Left lung (tissue), 14 donors: ENCODE measurements around the gene GABPB1. TPM values are rescaled to one million over a fixed set of nuclear protein-coding genes. Genes with fewer than 3 reads are reported as not detected.
A peak's percentile ranks its signal among the peaks of the same experiment; 100 is the strongest.
"Not testable (repeated sequence)": the region's sequence is repeated elsewhere in the genome, so short reads cannot be mapped to it uniquely, and the experiment has no call there.

Experiments used
- ATAC-seq: fragments of 200-7000 bp; cut with Tn5 transposase; one replicate; pipeline ENCODE4 v1.9.1; 2020; ENCODE audit warnings: moderate library complexity
- DNase-seq, 4 donors: peaks; one replicate each; pipeline ENCODE4 v3.0.0-alpha.2; 2013 to 2020
- H3K27ac ChIP-seq, 2 donors: fragments of 200-600 bp; sonication (generic) in 1 of 2; one replicate each; pipeline versions ENCODE4 v1.5.0 to v1.8.0; 2020 to 2021
- H3K27me3 ChIP-seq, 2 donors: fragments of 200-600 bp; sonication (generic) in 1 of 2; one replicate each; pipeline versions ENCODE4 v1.5.0 to v1.8.0; 2020 to 2021
- H3K36me3 ChIP-seq, 2 donors: fragments of 200-600 bp; sonication (generic) in 1 of 2; one replicate each; pipeline versions ENCODE4 v1.5.0 to v1.8.0; 2020 to 2021
- H3K4me1 ChIP-seq, 2 donors: fragments of 200-600 bp; one replicate each; pipeline ENCODE4 v1.8.0; 2021
- H3K4me3 ChIP-seq, 2 donors: fragments of 200-600 bp; sonication (generic) in 1 of 2; one replicate each; pipeline versions ENCODE4 v1.5.0 to v1.8.0; 2020 to 2021; ENCODE audit warnings: mild to moderate bottlenecking in 1 of 2
- H3K9me3 ChIP-seq, 2 donors: fragments of 200-600 bp; sonication (generic) in 1 of 2; one replicate each; pipeline versions ENCODE4 v1.5.0 to v1.8.0; 2020 to 2021
- CTCF ChIP-seq, 2 donors: fragments of 200-600 bp; sonication (generic) in 1 of 2; IDR thresholded peaks; one replicate each; pipeline versions ENCODE4 v1.5.0 to v1.8.0; 2021; ENCODE audit warnings: antibody characterized with exemption in 2 of 2
- intact Hi-C, 2 donors: fragments of 100-400 bp; cut with DNase I; formaldehyde crosslinking; loops; one replicate each; pipeline versions ENCODE4 v1.11.2 to v1.14.2; 2022
- long read RNA-seq, 12 donors: library from polyadenylated mRNA in 2 of 12; unstranded in 2 of 12; transcript quantifications; one replicate each; pipeline ENCODE4 v2.0.0 and lab custom pipeline, GENCODE V29; 2019 to 2026
- polyA plus RNA-seq, 6 donors: library from polyadenylated mRNA; unstranded; fragments of 120-200 nt; gene quantifications; one replicate each; pipeline ENCODE4 v1.2.1, GENCODE V29; 2013; ENCODE audit not compliant: insufficient read length in 6 of 6
- total RNA-seq, 2 donors: library from RNA; stranded (reverse); fragmentation: NEBNext Ultra II Directional; extraction: Animal tissue kit (Norgen Biotek cat#: 25700); gene quantifications; one replicate each; pipeline ENCODE4 v1.2.1, GENCODE V29; 2021
- donor health status: DM: no; HTN: yes; CAD: no.
- donor health status: DM: no; HTN: no; CAD: no.

The GABPB1 gene
- total RNA-seq (10 to 100 TPM; 17.8 to 18.7 TPM), polyA plus RNA-seq (10 to 100 TPM; 35.6 to 40.0 (median 37.8) TPM)
- long read RNA-seq, donor 1, full-length matches to known transcripts = 6 of 6 reads
- long read RNA-seq, donor 1, partial matches to known transcripts = 0 of 6 reads
- long read RNA-seq, donor 1, other reads (novel, unspliced or antisense) = 0 of 6 reads
- long read RNA-seq, donor 2, full-length matches to known transcripts = 6 of 104 reads
- long read RNA-seq, donor 2, partial matches to known transcripts = 98 of 104 reads
- long read RNA-seq, donor 2, other reads (novel, unspliced or antisense) = 0 of 104 reads
- long read RNA-seq, donor 3, full-length matches to known transcripts = 6 of 6 reads
- long read RNA-seq, donor 3, partial matches to known transcripts = 0 of 6 reads
- long read RNA-seq, donor 3, other reads (novel, unspliced or antisense) = 0 of 6 reads
- long read RNA-seq, donor 4, full-length matches to known transcripts = 3 of 6 reads
- long read RNA-seq, donor 4, partial matches to known transcripts = 2 of 6 reads
- long read RNA-seq, donor 4, other reads (novel, unspliced or antisense) = 1 of 6 reads
- long read RNA-seq, donor 5, full-length matches to known transcripts = 6 of 6 reads
- long read RNA-seq, donor 5, partial matches to known transcripts = 0 of 6 reads
- long read RNA-seq, donor 5, other reads (novel, unspliced or antisense) = 0 of 6 reads
- long read RNA-seq, donor 6, full-length matches to known transcripts = 3 of 3 reads
- long read RNA-seq, donor 6, partial matches to known transcripts = 0 of 3 reads
- long read RNA-seq, donor 6, other reads (novel, unspliced or antisense) = 0 of 3 reads
- long read RNA-seq, donor 7 = 0 reads
- long read RNA-seq, donor 8, partial matches to known transcripts = 0 of 2 reads
- long read RNA-seq, donor 8, other reads (novel, unspliced or antisense) = 0 of 2 reads
- long read RNA-seq, donor 9 = 0 reads
- long read RNA-seq, donor 10, partial matches to known transcripts = 0 of 2 reads
- long read RNA-seq, donor 10, other reads (novel, unspliced or antisense) = 1 of 2 reads
- long read RNA-seq, donor 11 = 0 reads
- long read RNA-seq, donor 12, full-length matches to known transcripts = 3 of 23 reads
- long read RNA-seq, donor 12, partial matches to known transcripts = 20 of 23 reads
- long read RNA-seq, donor 12, other reads (novel, unspliced or antisense) = 0 of 23 reads

DNA sequence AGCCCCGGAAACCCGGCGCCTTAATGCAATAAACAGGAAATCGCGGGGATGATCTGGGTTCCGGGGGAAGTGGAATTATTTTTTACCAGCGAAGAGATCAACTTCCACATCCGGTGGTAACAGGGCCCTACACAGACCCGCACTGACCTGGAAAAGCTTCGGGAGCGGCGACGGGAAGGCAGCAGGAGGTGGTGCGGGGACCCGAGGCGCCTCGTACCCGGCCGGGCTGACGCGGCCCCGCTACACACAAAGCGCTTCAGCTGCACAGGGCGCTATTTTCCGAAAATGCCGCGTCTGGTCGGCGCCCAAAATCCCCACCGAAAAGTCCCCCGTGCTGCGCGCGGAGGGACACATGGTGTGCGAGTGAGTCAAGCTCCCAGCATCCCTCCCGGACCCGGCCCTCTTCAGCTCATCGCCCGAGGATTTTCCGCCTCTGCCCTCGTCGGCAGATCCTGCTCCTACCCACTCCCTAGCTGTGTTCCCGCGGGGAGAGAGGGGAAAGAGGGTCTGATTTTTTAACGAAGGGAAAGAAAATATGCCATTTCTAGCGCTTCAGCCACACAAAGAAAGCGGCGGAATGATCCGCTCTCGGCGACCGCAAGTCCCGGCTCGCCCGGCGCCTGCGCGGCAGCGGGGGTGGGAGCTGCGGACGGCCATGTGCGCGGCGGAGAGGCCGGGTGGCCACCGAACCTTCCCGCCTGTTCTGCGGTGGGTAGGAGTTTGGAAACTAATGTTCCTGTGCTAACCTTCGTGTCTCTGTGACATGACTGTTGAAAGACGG, at the start of gene GABPB1:
Gene GABPB1 (minus strand): TSS at position 361 of the 781 bp plus-strand sequence. CDS start 45,400 bp downstream, outside the sequence.
- Histone ChIP-seq H3K9me3 (no peaks in the 10 kb centered on the region), H3K27me3 (no peaks in the 10 kb centered on the region), H3K36me3 (no peaks in the 10 kb centered on the region), H3K4me1 (peaks cover 26 to 54% of the 10 kb centered on the region in 2 donors), H3K27ac (peak within 1 kb of the TSS; percentile 100), H3K4me3 (peak within 1 kb of the TSS; percentile 90 to 92)
- peak; percentile 79 for ATAC-seq
- DNase-seq = peak; percentile 88 to 99 (median 95)
- intact Hi-C loops = no loop called here
- no peak for TF ChIP-seq CTCF (IDR thresholded peaks at IDR 0.05)

- H3K36me3 ChIP-seq, DNase-seq, H3K27ac ChIP-seq, H3K9me3 ChIP-seq, intact Hi-C loops, H3K4me3 ChIP-seq, ATAC-seq, H3K27me3 ChIP-seq, H3K4me1 ChIP-seq: not testable (repeated sequence)
Measured at GRCh38 chr15:50391561-50391960, 36.6 kb upstream of the GABPB1 start.

GRCh38 chr15:50390554-50391264, 35.7 kb upstream of the GABPB1 start:
- intact Hi-C loops = no loop called here
- peak; percentile 47 for ATAC-seq

GRCh38 chr15:50382408-50382807, 27.4 kb upstream of the GABPB1 start:
- H3K4me3 ChIP-seq, ATAC-seq, intact Hi-C loops: not testable (repeated sequence)

More at GRCh38 chr15:50390554-50391264, 35.7 kb upstream of the GABPB1 start:
- no peak overlapping the region for H3K27ac ChIP-seq
- no peak for TF ChIP-seq CTCF (IDR thresholded peaks at IDR 0.05)
- no peaks in the 10 kb centered on the region for H3K36me3 ChIP-seq
- no peaks in the 10 kb centered on the region for H3K4me1 ChIP-seq
- H3K9me3 ChIP-seq = no peaks in the 10 kb centered on the region
- H3K4me3 ChIP-seq = no peak overlapping the region
- no peaks in the 10 kb centered on the region for H3K27me3 ChIP-seq
- DNase-seq = no peak

GRCh38 chr15:50381438-50381837, 26.4 kb upstream of the GABPB1 start:
- TF ChIP-seq CTCF (IDR thresholded peaks at IDR 0.05) = no peak
- Histone ChIP-seq H3K36me3 (no peaks in the 10 kb centered on the region), H3K4me3 (no peak overlapping the region), H3K27me3 (no peaks in the 10 kb centered on the region), H3K9me3 (no peaks in the 10 kb centered on the region), H3K27ac (no peak overlapping the region), H3K4me1 (peaks cover 0 to 4% of the 10 kb centered on the region in 2 donors)
- no peak for ATAC-seq
- intact Hi-C loops = no loop called here
- DNase-seq = no peak

More at GRCh38 chr15:50382408-50382807, 27.4 kb upstream of the GABPB1 start:
- H3K27me3 ChIP-seq, H3K9me3 ChIP-seq, H3K4me1 ChIP-seq, DNase-seq, H3K27ac ChIP-seq, H3K36me3 ChIP-seq: not testable (repeated sequence)
